HG03565 (cell line): ENCODE measurements around the gene SEL1L2.

ENCODE experiments used
- ATAC-seq: cut with Tn5 transposase; IDR thresholded peaks from one replicate; pipeline ENCODE4 v1.9.1; 2021; ENCODE audit warnings: mild to moderate bottlenecking, moderate library complexity; ENCODE audit not compliant: unreplicated experiment

The SEL1L2 gene

DNA sequence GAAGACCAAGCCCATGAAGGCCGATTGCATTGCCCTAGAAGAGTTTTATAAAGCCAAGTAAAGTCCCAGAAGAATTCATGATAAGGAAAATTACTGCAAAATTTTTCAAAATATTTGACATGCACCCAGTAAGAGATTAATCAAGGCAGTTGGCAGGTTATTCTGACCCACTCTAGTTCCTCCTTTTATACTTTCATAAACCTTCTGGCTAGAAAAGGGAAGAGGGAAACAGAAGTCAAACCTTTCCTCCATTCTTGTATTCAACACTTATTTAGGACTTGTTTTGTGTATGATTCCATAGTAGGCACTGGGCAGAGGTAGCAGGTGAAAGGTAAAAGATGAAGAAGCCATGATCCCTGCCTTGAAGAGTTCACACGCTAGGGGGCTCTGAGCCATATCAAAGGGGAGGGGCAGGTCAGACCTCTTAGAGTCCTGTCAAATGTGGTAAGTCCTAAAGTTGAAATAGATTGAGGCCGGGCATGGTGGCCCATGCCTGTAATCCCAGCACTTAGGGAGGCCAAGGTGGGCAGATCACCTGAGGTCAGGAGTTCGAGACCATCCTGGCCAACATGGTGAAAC, 120.2 kb downstream of the SEL1L2 start:
- ATAC-seq, result no peak

DNA sequence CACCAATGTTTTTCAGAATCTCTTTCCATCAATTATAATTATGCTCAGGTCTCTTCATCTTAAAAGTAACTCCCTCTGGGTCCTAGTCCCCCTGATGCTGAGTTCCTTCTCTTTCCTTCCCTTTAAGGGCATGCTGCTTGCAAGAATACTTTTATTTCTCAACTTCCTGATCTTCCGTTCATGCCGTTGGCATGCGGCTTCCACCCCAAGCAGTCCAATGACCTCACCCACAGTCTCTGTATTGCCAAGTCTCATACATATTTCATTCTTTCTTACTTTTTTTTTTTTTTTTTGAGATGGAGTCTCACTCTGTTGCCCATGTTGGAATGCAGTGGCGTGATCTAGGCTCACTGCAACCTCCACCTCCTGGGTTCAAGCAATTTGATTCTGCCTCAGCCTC, 122.1 kb downstream of the SEL1L2 start:
- ATAC-seq, result no peak

DNA sequence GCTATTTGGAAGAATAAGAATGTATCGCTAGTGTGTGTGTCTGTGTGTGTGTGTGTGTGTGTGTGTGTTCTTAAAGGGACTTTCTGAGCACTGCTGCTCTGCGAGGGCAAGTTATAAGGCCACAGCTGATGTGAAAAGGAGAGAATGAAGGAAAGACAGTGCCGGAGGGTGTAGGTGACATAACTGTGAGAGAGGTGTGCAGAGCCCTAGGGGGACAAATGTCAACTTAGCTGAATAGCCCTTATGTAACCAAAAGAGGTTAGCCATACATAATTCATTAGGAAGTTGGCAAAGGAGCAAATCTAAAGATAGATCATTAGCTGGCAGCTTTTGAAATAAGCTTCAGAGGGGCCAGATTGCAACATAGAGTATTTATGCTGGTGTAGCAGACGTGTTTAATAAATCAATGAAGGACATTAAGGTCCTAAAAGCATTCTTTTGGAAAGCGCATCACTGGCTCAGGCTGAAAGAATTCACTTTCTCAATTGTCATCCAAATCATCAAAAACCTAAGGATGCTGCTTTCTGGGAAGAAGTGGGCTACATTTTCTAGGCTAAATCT, 124.5 kb downstream of the SEL1L2 start:
- ATAC-seq, result no peak

DNA sequence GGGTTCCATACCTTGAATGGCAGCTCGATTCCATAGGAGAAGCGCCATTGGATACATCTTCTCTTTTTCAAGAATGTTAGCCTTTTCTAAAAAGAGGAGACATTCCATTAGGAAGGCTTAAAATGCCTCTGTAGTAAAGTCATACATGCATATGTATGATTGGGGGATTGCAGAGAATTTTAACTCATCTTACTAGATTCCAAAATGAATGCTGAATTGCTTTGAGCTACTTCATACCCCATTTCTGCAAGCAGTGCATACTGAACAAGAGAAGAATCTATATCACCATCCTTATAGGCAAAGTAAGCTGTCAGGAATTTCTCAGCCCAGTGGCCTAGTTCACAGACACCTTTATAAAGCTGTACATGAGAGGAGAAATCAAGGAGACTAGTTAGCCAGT, 125.3 kb downstream of the SEL1L2 start:
- no peak for ATAC-seq

DNA sequence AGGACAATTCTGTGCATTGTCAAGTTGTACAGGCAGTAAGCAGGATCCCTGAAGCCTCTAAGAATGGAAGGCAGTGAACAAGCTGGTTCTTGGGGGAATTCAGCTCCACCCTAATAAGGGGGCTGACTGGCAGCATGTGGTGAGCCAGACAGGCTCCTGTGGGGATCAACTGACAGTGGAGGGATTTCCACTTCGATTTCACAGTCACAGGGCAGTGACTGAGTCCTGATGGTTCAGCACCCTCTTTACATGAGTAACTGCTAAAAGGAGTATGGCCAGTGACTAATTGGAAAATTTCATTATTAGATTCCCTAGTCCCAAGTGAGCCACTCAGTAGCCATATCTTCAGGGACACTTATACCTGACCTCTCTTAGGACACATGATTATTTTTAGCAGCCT, 127.2 kb downstream of the SEL1L2 start:
- no peak for ATAC-seq

DNA sequence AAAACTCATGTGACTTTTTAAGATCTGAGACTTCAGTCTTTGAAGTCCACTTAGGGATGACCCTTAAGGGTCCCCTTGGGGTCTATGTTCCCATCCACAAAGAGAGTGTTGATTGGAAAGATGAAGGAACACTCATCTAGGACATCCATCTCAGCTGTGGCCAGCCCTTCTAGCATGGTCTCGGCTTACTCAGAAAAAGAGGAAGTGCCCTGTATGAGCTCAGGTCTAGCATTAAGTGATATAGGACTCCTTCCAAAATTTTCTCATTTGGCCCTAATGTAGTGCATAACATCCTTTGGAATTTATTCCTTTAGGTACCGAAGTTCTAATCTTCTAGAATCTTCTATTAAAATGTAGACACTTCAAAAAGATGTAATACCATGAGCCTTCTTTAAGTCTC, 128.2 kb downstream of the SEL1L2 start:
- no peak for ATAC-seq

DNA sequence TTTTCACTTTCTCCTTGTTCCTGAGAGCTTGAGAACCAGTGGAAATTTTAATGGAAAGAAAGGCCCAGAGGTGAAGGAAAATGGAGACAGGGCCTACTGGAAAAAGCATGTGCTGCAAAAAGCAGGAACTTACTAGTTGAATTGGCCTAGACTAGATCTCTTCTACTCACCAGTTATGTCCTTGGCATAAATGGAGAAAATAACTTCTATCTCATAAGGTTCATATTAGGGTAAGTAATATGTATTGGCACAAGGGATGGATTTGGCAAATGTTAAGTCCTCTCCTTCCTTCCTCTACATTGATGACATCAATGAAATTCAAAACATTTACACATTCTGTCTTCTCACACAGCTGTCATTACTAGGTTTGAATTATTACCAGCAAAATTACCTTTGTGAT, 131.5 kb downstream of the SEL1L2 start:
- ATAC-seq, result no peak

DNA sequence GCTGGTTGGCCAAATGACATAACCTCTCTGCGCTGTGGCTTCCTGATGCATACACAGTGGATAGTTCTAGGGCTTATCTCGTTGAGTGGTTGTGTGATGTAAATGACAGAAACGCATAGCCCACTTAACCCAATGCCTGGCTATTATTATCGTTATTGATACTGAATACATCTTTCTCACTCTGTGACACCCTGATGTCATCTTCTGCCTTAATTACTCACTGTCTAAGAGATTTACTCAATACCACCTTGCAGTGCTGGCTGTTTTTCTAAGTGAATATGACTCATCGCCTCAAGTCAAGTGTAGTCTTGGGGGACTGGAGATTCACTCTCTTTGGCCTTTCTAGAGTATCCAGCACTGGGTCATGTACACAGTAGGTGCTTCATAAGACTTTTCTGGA, 132.0 kb downstream of the SEL1L2 start:
- ATAC-seq, result no peak

DNA sequence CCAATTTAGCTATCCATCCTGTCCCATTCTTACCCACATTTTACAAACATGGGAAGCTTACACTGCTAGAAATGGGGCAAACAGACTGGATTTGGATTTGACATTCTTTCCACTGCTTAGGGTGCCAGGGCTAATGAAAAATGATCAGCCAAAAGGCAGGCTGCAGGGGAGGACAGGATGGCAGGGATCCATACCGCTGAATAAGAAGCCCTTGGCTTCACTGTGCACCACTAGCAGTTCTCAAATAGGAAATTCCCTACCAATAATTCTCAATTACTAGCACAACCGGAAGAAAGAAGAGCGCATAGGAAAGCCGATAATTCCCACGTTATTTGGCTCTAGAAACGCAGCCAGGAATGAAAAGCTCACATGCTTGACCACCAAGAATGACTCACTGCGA, 132.5 kb downstream of the SEL1L2 start:
- no peak for ATAC-seq

DNA sequence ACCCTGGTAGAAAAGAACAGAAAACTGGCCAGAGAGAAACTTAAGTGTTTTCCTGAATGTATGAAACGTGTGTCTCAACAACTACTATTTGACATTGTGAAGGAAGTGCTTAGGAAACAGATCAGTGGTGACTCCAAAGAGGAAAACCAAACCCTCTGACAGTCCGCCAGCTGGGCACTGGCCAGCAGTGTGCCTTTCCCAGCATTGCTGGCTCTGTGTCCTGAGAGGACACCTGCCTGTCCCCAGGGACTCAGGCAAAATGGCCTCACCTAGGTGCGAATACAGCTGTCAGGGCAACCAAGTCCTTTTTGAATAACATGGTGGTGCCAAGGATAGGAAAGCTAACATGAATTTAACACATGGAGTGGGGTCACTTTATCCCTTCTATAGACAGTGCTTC, 133.1 kb downstream of the SEL1L2 start:
- ATAC-seq, result no peak

DNA sequence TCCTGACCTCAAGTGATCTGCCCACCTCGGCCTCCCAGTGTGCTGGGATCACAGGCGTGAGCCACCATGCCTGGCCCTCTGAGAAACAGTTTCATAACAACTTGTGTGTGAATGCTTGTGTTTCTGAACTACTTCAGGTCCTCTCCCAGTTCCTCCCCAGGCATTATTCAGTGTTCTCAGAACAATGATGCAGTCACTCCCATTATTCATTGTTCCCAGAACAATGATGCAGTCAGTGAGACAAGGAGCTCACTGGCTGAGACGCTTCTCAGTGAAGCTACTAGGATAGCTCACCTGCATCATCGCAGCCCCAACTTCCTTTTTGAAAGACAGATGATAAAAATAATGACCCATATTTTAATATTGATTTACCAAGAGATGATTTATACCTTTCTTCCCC, 134.1 kb downstream of the SEL1L2 start:
- no peak for ATAC-seq

DNA sequence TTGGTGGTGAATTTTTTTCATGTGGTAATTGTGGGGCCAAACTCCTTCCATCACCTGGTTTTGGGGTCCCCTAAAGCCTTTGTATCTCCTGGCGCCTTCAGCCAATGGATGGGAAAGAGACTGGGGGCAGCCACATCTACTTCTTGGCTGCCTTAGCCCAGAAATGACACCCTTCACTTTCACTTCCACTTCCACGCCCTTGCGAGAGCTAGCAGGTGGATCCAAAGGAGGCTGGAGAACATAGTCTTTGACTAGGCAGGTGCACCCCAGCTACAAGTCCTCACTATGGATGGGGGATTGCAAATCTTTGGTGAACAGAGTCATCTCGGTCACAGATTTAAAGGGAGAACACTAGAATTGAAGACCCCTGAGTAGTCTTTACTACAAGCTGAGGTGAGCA, 134.8 kb downstream of the SEL1L2 start:
- ATAC-seq, result no peak

DNA sequence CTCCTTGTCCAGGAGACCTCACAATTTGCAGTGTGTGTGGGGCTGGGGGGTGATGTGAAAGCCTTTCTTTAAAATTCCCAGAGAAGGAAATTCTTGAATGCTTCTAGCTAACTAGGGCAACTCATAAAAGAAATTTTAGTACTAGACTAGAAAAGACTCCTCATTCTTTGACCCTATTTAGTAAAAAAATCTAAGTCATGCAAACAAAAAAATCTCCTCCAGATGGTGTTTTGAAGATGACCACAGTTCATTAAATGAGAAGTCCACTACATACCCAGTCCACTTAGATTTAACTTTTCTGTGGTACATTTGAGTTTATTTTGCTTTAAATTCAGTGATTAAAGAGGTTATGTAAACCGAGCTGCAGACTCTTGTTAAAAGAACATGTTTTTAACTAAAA, 138.1 kb downstream of the SEL1L2 start:
- no peak for ATAC-seq

DNA sequence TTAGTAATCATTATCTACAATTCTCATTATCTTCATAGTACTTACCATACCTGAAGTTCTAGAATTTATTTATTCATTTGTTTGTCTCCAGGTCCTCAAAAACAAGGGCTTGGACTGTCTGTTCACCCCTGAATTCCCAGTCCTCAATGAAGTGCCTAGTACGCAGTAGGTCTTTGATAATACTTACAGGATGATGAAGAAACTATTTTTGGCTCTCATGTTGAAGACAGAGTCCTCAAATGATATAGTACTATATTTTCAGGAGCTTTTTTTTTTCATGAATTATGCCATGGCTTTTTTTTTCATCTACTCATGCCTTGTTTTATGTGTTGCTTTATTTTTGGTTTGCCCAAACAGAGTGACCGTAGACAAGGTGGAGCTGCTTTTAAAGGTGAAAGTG, 139.1 kb downstream of the SEL1L2 start:
- ATAC-seq, result no peak

DNA sequence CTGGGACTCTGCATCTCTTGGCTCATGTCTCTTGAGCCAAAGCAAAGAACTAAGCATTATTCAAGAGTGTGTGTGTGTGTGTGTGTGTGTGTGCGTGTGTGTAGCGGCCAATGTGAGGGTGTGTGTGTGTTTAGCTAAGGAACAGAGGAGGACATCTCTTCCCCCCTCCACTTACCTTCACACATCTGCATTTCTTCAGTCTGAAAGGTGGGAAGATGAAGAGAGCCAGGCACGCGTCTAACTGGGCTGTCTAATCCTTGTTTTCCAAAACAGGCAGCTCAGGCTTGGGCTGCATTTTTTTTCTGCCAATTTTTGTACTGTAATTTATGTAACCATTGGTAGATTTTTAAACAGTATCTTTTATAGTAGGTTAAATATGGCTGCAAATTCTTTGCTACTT, 146.1 kb downstream of the SEL1L2 start:
- no peak for ATAC-seq

DNA sequence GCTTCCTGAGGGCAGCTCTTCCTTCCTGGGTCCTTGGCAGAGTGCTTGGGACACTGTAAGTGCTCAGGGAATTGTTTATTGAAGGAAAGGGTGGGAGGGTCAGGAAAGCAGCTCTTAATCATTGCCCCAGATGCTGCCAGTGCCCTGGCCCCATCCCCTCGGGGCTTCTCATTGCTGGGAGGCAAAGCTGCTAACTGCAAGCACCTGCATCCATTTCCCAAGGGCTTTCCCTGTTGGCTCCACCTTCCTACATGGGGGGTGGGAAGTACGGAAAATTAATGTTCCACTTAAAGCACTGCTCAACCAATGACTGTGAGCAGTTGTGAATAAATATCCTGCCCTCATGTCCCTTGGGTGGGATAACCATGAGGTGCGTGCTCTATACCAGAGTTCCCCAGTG, 149.2 kb downstream of the SEL1L2 start:
- ATAC-seq, result no peak

DNA sequence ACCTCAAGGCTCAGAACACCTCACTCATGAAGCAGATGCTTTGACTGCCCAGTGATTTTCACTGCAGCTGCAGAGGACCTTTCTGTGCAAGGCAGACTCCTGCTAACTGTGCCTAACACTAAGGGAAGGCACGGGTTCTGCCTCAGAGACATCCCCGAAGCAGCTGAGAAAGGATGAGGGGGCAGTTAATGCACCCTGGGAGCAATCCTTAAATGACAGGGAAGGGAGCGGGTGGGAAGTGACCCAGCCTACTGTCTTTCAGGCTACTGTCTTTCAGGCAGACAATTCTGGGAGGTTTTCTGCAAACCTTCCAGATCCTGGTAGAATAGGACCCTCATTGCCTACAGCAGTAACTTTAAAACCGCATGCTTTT, 150.3 kb downstream of the SEL1L2 start:
- no peak for ATAC-seq

DNA sequence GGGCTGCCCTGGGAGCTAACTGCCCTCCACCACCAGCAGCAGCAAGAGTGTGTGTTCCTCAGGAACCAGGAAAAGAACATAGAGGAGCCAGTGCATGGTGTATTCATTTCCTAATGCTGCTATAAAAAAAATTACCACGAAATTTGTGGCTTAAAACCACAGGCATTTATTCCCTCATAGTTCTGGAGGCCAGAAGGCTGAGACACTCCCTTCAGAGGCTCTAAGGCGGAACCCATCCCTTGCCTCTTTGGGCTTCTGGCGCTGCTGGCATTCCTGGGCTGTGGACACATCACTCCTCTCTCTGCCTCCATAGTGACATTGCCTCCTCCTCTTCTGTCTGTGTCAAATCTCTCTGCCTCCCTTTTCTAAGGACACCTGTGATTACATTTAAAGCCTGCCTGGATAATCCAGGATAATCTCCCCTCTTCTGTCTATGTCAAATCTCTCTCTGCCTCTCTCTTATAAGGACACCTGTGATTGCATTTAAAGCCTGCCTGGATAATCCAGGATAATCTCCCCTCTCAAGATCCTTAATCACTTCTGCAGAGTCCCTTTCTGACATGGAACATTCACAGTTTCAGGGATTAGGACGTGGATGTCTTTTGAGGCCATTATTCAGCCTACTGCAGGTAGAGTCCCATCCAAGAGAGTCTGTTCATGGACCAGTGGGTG, 150.9 kb downstream of the SEL1L2 start:
- ATAC-seq, result no peak

DNA sequence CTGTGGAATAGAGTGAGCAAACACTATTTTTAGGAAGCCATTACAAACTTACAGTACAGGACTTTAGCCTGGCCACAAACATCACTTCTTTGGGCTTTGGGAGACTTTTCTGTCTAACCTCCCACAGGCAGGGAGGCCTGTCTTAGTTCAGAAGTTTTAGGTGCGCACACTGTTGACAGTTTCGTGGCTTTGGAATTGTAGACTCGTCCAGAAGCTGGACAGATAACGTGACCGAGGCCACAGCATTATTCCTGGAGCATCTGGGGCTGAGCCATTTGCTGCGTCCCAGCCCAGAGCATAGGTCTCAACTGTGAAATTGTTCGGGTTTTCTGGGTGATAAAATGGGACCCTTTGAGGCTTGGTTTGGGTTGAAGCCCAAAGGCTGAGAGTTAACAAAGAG, 151.8 kb downstream of the SEL1L2 start:
- no peak for ATAC-seq

DNA sequence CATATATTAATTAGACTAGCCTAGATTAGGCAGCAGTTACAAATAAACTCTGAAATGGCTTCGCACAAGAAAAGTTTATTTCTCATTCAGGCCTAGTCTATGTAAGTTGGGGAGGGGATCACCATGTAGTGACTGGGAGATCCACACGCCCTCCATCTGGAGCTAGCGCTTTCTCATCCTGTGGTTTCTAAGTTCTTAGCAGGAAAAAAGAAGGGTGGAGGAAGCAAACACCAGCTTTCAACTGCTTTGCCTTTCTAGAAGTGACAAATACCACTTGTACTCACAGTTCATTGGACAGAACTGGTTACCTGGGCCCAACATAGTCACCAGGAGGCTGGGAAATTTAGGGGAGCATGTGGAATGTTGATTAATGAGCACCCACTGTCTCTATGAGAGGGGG, 158.9 kb downstream of the SEL1L2 start:
- no peak for ATAC-seq

DNA sequence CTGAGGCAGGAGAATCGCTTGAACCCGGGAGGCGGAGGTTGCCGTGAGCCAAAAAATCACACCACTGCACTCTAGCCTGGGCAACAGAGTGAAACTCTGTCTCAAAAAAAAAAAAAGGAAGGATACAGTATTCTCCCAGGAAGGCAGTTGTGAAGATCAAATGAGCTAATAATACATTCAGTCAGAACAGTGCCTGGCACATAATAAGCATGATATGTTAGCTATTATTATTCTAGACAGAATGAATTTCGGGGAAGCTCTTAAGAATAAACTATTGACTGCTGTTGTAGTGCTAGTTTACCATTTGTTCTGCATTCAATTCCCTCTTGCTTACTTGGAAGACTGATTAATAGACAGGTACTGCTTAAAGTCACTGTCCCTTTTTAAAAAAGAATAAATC, 164.9 kb downstream of the SEL1L2 start:
- ATAC-seq, result no peak

DNA sequence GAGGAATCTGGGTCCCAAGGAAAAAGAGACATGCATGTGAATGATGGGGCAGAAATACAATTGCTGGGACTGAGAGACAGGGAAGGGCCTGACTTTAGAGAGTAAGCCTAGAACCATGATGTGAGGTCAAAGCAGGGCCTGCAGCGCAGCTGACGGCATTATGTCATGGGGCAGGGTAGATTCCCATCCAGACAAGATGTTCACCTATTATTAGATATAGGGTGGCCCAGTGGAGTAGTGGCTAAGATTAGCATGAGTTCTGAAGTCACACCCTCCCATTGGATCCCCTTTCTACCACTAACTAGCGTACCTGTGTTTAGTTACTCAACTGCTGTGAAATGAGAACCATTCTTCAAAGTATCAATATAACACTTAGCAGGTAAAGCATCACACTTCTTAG, 166.0 kb downstream of the SEL1L2 start:
- no peak for ATAC-seq

DNA sequence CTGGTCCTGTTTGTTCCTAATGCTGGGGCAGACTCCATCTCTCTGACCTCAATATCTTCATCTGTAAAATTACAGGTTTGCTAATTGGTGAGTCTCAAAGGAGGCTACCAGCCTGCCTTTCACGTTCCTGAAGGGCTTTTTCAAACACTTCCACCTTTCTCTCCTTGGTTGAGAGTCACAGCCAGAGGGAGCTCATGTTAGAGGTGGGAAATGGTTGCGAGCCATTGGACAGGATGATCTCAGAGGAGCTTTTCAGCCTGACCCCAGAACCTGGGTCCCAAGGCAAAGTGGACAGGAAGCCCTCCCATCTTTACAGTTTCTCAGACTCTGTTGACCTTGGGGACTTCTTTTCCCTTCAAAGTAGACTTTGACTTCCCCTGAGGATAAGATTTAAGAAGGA, 168.0 kb downstream of the SEL1L2 start:
- ATAC-seq, result no peak
